H9 (cell line): ENCODE data around the gene VGLL2. TPM values are rescaled to one million over a fixed set of nuclear protein-coding genes. Genes with fewer than 3 reads are reported as not detected.

Experiments used
- DNase-seq: peaks from one replicate; pipeline ENCODE4 v3.0.0-alpha.2; 2017
- H2AFZ ChIP-seq: one replicate; pipeline ENCODE4 v1.6.1; 2013; ENCODE audit warnings: mild to moderate bottlenecking, low read length, control low read depth, moderate library complexity
- H2AK5ac ChIP-seq: 2 replicates; pipeline ENCODE4 v1.6.1; 2013; ENCODE audit warnings: low read length, control low read depth, mixed read lengths; ENCODE audit not compliant: insufficient read length
- H2BK120ac ChIP-seq: one replicate; pipeline ENCODE4 v1.6.1; 2013; ENCODE audit warnings: low read depth, mild to moderate bottlenecking, low read length, control low read depth, inconsistent platforms; ENCODE audit not compliant: poor library complexity, severe bottlenecking
- H2BK12ac ChIP-seq: 2 replicates; pipeline ENCODE4 v1.6.1; 2013; ENCODE audit warnings: low read length, control low read depth, mixed read lengths, low read depth; ENCODE audit not compliant: insufficient read length
- H2BK15ac ChIP-seq: 2 replicates; pipeline ENCODE4 v1.6.1; 2013; ENCODE audit warnings: low read depth, low read length, control low read depth
- H2BK20ac ChIP-seq: one replicate; pipeline ENCODE4 v1.6.1; 2013; ENCODE audit warnings: low read depth, mild to moderate bottlenecking, low read length, control low read depth, inconsistent platforms; ENCODE audit not compliant: poor library complexity, severe bottlenecking
- H2BK5ac ChIP-seq: 2 replicates; pipeline ENCODE4 v1.6.1; 2013; ENCODE audit warnings: low read length, control low read depth, mixed read lengths; ENCODE audit not compliant: insufficient read length
- H3K14ac ChIP-seq: 2 replicates; pipeline ENCODE4 v1.6.1; 2013; ENCODE audit warnings: low read length, control low read depth; ENCODE audit not compliant: insufficient read depth
- H3K18ac ChIP-seq: 2 replicates; pipeline ENCODE4 v1.6.1; 2013; ENCODE audit warnings: low read depth, mild to moderate bottlenecking, mixed read lengths, low read length, control low read depth; ENCODE audit not compliant: insufficient read length
- H3K23ac ChIP-seq: 2 replicates; pipeline ENCODE4 v1.6.1; 2013; ENCODE audit warnings: low read length, control low read depth, mixed read lengths, low read depth; ENCODE audit not compliant: insufficient read length
- H3K23me2 ChIP-seq: 2 replicates; pipeline ENCODE4 v1.6.1; 2013; ENCODE audit warnings: low read depth, mild to moderate bottlenecking, mixed read lengths, low read length, control low read depth; ENCODE audit not compliant: insufficient read length, poor library complexity, severe bottlenecking
- H3K27ac ChIP-seq: 2 replicates; pipeline ENCODE4 v1.5.1; 2013; ENCODE audit warnings: low read length, control low read depth, mixed read lengths, low read depth; ENCODE audit not compliant: insufficient read length
- H3K27me3 ChIP-seq: 2 replicates; pipeline ENCODE4 v1.6.1; 2013; ENCODE audit warnings: low read length, control low read depth, inconsistent platforms; ENCODE audit not compliant: insufficient read depth
- H3K4ac ChIP-seq: 2 replicates; pipeline ENCODE4 v1.6.1; 2013; ENCODE audit warnings: low read depth, mild to moderate bottlenecking, control low read depth, inconsistent platforms, low read length, moderate library complexity
- H3K4me1 ChIP-seq: 2 replicates; pipeline ENCODE4 v1.6.1; 2013; ENCODE audit warnings: low read length, control low read depth, inconsistent platforms; ENCODE audit not compliant: insufficient read depth
- H3K4me2 ChIP-seq: 2 replicates; pipeline ENCODE4 v1.6.1; 2013; ENCODE audit warnings: low read length, control low read depth, mixed read lengths; ENCODE audit not compliant: insufficient read length, insufficient read depth
- H3K56ac ChIP-seq: 2 replicates; pipeline ENCODE4 v1.6.1; 2013; ENCODE audit warnings: low read depth, mild to moderate bottlenecking, mixed read lengths, low read length, control low read depth; ENCODE audit not compliant: insufficient read length
- H3K79me1 ChIP-seq: 2 replicates; pipeline ENCODE4 v1.6.1; 2013; ENCODE audit warnings: low read depth, mild to moderate bottlenecking, moderate library complexity, low read length, control low read depth, inconsistent platforms; ENCODE audit not compliant: insufficient read depth, poor library complexity, severe bottlenecking
- H3K79me2 ChIP-seq: 2 replicates; pipeline ENCODE4 v1.6.1; 2013; ENCODE audit warnings: low read length, control low read depth, inconsistent platforms; ENCODE audit not compliant: insufficient read depth
- H3K9ac ChIP-seq: 2 replicates; pipeline ENCODE4 v1.6.1; 2013; ENCODE audit warnings: low read length, control low read depth, mixed read lengths; ENCODE audit not compliant: insufficient read length; ENCODE audit errors: extremely low read depth
- H3K9me3 ChIP-seq: one replicate; pipeline ENCODE4 v1.6.1; 2013; ENCODE audit warnings: low read depth, low read length, inconsistent platforms; ENCODE audit not compliant: control insufficient read depth
- H3T11ph ChIP-seq: one replicate; pipeline ENCODE4 v1.6.1; 2013; ENCODE audit warnings: mild to moderate bottlenecking, low read length, control low read depth, inconsistent platforms
- H4K20me1 ChIP-seq: one replicate; pipeline ENCODE4 v1.6.1; 2013; ENCODE audit not compliant: control insufficient read depth, insufficient read length, insufficient read depth
- H4K5ac ChIP-seq: 2 replicates; pipeline ENCODE4 v1.6.1; 2013; ENCODE audit warnings: low read depth, mild to moderate bottlenecking, mixed read lengths, low read length, control low read depth; ENCODE audit not compliant: insufficient read length
- H4K8ac ChIP-seq: replicated peaks from 2 replicates; pipeline ENCODE4 v1.6.1; 2013; ENCODE audit warnings: low read length, control low read depth, mixed read lengths, low read depth; ENCODE audit not compliant: insufficient read length
- H4K91ac ChIP-seq: 2 replicates; pipeline ENCODE4 v1.6.1; 2013; ENCODE audit warnings: low read depth, mild to moderate bottlenecking, moderate library complexity, mixed read lengths, low read length, control low read depth; ENCODE audit not compliant: insufficient read length
- H3K27ac Mint-ChIP-seq, 3 experiments: 2 replicates in 2 of 3; 3 replicates in 1 of 3; pipeline ENCODE4 v1.8.0; 2020 to 2021; ENCODE audit warnings: mixed read lengths in 3 of 3, mild to moderate bottlenecking in 1 of 3, moderate library complexity in 1 of 3
- H3K27me3 Mint-ChIP-seq: 2 replicates; pipeline ENCODE4 v1.8.0; 2021; ENCODE audit warnings: low read depth, mild to moderate bottlenecking, moderate library complexity, mixed read lengths
- H3K36me3 Mint-ChIP-seq, 3 experiments: 2 replicates in 2 of 3; 3 replicates in 1 of 3; pipeline ENCODE4 v1.8.0; 2020 to 2021; ENCODE audit warnings: low read depth in 3 of 3, mixed read lengths in 3 of 3; ENCODE audit not compliant: insufficient read depth in 1 of 3
- H3K4me1 Mint-ChIP-seq, 2 experiments: 2 replicates each; pipeline ENCODE4 v1.8.0; 2020; ENCODE audit warnings: mixed read lengths in 2 of 2
- H3K4me3 Mint-ChIP-seq, 2 experiments: 2 replicates in 1 of 2; 3 replicates in 1 of 2; pipeline ENCODE4 v1.8.0; 2020 to 2021; ENCODE audit warnings: mild to moderate bottlenecking in 2 of 2, mixed read lengths in 2 of 2, moderate library complexity in 1 of 2
- H3K9me3 Mint-ChIP-seq, 2 experiments: 2 replicates in 1 of 2; 3 replicates in 1 of 2; pipeline ENCODE4 v1.8.0; 2020; ENCODE audit warnings: mild to moderate bottlenecking in 2 of 2, mixed read lengths in 2 of 2, moderate library complexity in 1 of 2
- WGBS: extraction: QIAGEN DNeasy Blood & Tissue Kit; methylation state at CpG from one replicate; pipeline ENCODE4 v1.1.7; 2013; ENCODE audit warnings: missing lambda C conversion rate, low lambda C conversion rate, mixed read lengths; ENCODE audit not compliant: insufficient read length; ENCODE audit errors: extremely low coverage; 5-methylcytosine and 5-hydroxymethylcytosine counted together
- total RNA-seq: library from RNA; stranded (reverse); gene quantifications from 2 replicates; pipeline ENCODE4 v1.2.1, GENCODE V29; 2021
- TF ChIP-seq, protein P1 (sequence below): fragments of 200-600 bp; sonication (generic); conservative IDR thresholded peaks from 3 replicates; pipeline ENCODE4 v1.8.0; 2021; ENCODE audit warnings: antibody characterized with exemption, mild to moderate bottlenecking

VGLL2 gene
- total RNA-seq, 1 experiment from 2014 or later, result not detected

DNA sequence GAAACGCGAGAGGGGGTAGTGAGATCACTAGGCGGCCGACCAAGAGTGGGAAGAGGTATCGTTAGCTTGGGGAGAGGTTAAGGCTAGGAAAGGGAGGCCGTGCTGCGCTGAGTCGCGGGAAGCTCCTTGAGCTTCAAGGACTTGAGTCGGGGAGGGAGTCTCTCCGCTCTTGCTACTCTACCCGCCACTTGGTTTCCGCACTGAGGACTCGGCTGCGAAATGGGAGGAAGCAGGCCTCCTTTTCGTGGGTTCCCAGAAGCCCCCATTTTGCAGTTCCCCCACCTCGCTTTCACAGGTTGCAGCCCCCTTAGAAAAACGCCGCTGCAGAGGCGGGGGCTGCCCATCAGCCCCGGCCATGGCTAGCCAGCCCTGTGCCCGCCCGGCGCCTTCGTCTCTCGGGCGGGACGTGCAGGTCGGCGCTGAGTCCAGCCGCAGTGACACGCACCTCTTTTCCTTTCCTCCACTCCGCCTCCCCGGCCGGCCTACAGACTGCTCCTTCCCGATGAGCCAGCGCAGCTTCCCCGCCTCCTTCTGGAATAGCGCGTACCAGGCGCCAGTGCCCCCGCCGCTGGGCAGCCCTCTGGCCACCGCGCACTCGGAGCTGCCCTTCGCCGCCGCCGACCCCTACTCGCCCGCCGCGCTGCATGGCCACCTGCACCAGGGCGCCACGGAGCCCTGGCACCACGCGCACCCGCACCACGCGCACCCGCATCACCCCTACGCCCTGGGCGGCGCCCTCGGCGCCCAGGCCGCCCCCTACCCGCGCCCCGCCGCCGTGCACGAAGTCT lies 4.9 kb downstream of the VGLL2 start:
- Histone ChIP-seq H2BK12ac (no peak overlapping the region), H3T11ph (no peak overlapping the region), H2AFZ (no peak overlapping the region), H4K5ac (no peak overlapping the region), H3K79me2 (no peaks in the 10 kb centered on the region), H3K23me2 (peaks cover 8% of the 10 kb centered on the region), H4K8ac (no peak overlapping the region), H3K9me3 (no peaks in the 10 kb centered on the region), H3K27ac (no peak overlapping the region), H4K91ac (no peak overlapping the region), H2AK5ac (no peak overlapping the region), H3K4me1 (no peaks in the 10 kb centered on the region), H2BK5ac (no peak overlapping the region), H2BK120ac (no peak overlapping the region), H4K20me1 (no peaks in the 10 kb centered on the region), H3K23ac (no peak overlapping the region), H3K56ac (no peak overlapping the region), H3K14ac (no peak overlapping the region; the same call in 1 of the 2 replicates), H3K27me3 (peaks cover 63% of the 10 kb centered on the region), H2BK20ac (no peak overlapping the region), H2BK15ac (no peak overlapping the region), H3K9ac (no peak overlapping the region), H3K79me1 (no peaks in the 10 kb centered on the region), H3K18ac (no peak overlapping the region), H3K4ac (no peak overlapping the region), H3K4me2 (peak overlapping the region; percentile 53)
- peak; percentile 68 for DNase-seq
- WGBS, result no CpG with 5 or more reads among the region's 74 CpGs
- Mint-ChIP-seq H3K27me3 (peaks cover 96% of the 10 kb centered on the region), H3K36me3 (no peaks in the 10 kb centered on the region), H3K9me3 (no peaks in the 10 kb centered on the region; a peak in 1 of 5 replicates), H3K4me3 (peak overlapping the region; percentile 57 to 73), H3K4me1 (peaks cover 13 to 38% of the 10 kb centered on the region in 2 experiments), H3K27ac (no peak overlapping the region)
- TF ChIP-seq, protein P1, sequence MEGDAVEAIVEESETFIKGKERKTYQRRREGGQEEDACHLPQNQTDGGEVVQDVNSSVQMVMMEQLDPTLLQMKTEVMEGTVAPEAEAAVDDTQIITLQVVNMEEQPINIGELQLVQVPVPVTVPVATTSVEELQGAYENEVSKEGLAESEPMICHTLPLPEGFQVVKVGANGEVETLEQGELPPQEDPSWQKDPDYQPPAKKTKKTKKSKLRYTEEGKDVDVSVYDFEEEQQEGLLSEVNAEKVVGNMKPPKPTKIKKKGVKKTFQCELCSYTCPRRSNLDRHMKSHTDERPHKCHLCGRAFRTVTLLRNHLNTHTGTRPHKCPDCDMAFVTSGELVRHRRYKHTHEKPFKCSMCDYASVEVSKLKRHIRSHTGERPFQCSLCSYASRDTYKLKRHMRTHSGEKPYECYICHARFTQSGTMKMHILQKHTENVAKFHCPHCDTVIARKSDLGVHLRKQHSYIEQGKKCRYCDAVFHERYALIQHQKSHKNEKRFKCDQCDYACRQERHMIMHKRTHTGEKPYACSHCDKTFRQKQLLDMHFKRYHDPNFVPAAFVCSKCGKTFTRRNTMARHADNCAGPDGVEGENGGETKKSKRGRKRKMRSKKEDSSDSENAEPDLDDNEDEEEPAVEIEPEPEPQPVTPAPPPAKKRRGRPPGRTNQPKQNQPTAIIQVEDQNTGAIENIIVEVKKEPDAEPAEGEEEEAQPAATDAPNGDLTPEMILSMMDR, result no peak; the same call in 2 of the 3 replicates
